Thyroid gland (tissue), 4 donors: ENCODE data around the gene FBP2.

Experiments
- CTCF ChIP-seq, 6 experiments: fragments of 200-600 bp in 3 of 6; fragments of 450-650 bp in 3 of 6; sonication (generic) in 3 of 6; IDR thresholded peaks; one replicate each; pipeline ENCODE4 v1.5.1; 2016 to 2019; ENCODE audit warnings: antibody characterized with exemption in 6 of 6, mild to moderate bottlenecking in 2 of 6, inconsistent platforms in 1 of 6, moderate library complexity in 1 of 6
- POLR2A ChIP-seq, 2 donors: fragments of 450-650 bp; IDR thresholded peaks; one replicate each; pipeline ENCODE4 v1.6.1; 2017; ENCODE audit warnings: antibody characterized with exemption in 2 of 2, mild to moderate bottlenecking in 2 of 2, moderate library complexity in 1 of 2

- no peak for TF ChIP-seq CTCF (IDR thresholded peaks at IDR 0.05)
- no peak for TF ChIP-seq POLR2A (IDR thresholded peaks at IDR 0.05)
These were observed 25.4 kb upstream of the FBP2 start for GRCh38 chr9:94619026-94619425.
